COLO668 (cell line): ENCODE measurements around the gene ALKBH4.
"Not testable (repeated sequence)": the region's sequence is repeated elsewhere in the genome, so short reads cannot be mapped to it uniquely, and the experiment has no call there.

Source experiments
- DNase-seq: peaks from one replicate; lab custom pipeline; 2025; ENCODE audit not compliant: unreplicated experiment; lab: John Stamatoyannopoulos, UW

The ALKBH4 gene

DNA sequence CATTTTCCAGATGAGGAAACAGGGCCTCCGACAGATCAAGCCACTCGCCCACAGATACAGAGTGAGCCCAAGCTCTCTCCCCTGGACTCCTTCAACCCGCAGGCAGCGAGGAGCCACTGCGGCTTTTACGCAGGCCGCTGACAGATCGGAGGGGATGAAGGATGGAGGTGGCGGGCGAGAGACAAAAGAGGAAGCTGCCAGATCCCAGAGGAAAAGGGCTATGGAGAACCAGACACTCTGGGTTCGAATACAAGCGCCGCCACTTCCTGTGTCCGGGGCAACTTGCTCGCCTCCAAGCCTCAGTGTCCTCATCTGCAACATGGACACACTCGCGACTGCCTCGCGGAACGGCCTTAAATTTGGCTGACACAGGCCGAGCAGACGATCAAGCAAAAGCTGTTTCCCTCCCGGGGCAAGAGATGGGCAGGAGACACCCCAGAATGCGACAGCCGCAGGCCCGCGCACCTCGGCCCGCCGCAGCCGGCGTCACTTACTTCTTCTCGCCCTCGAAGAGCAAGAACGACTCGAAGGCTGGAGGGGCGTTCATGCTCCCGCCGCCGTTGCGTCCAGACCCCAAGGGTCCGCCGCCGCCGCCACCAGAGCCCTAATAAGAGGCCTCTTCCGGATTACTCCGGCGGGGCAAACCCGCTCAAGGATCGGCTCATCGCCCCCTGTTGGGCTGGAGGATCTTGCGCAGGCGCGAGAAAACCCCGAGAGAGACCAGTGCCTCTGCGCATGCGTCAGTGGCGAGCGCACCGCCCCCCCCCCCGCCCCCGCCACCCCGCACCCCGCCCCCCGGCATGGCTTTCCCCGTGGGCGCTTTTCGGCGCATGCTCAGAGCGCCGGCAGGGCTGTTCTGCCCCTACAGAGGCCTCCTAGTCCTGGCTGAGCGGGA, 13.9 kb upstream of the ALKBH4 start, which contains the start of gene POLR2J:
TSS of gene POLR2J (minus strand) at position 609 of the 895 bp plus-strand sequence. CDS start at position 547, 62 bp downstream.
- DNase-seq, result not testable (repeated sequence)

DNA sequence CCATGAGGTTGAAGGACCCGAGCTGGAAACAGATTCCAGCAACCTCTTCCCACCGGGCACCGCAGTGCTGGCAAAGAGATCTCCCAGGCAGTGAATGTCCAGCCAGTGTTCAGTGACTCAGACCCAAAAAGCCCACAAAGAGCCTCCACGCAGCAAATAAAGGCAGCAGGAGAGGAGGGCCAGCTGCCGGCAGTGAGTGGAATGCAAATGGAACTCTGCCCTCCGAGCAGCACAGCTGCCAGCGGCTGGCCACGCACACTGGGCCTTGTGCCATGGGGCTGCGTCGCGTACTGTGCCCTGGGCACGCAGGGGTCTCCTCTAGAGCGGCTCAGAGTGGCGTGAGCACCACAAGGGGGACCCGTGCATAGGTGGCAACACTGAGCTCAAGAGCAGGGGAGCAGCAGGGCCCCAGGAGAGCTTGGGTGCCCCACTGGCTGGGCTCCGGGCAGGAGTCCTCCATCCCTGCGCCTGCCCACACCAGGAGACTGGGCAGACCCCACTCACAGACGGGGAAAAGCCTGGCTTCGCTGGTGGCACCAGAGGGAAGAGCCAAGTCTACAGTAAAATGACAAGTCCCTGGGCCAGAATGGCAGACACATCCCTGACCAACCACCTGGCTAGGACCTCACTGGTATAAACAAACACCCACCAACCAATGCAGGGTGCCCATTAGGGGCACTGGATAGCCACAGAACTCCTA, 10.2 kb upstream of the ALKBH4 start:
- not testable (repeated sequence) for DNase-seq

DNA sequence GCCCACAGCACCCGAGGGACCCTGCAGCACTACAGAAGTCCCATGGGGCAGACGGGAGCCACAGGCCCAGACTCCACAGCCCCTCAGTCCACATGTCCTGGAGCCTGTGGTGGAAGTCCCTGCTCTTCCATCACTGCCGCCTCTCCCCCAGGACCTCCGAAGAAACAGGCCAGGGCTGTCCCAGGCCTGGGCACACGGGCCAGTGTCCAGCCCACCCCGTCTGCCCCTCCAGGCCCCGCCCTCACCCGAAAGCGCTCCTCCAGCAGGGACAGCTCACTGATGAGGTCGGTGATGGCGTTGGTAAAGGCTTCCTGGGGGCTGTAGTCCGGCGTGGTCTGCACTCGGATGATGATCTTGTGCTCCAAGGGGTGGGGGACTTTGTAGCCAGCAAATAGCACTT, 9.5 kb upstream of the ALKBH4 start:
- DNase-seq, result not testable (repeated sequence)

DNA sequence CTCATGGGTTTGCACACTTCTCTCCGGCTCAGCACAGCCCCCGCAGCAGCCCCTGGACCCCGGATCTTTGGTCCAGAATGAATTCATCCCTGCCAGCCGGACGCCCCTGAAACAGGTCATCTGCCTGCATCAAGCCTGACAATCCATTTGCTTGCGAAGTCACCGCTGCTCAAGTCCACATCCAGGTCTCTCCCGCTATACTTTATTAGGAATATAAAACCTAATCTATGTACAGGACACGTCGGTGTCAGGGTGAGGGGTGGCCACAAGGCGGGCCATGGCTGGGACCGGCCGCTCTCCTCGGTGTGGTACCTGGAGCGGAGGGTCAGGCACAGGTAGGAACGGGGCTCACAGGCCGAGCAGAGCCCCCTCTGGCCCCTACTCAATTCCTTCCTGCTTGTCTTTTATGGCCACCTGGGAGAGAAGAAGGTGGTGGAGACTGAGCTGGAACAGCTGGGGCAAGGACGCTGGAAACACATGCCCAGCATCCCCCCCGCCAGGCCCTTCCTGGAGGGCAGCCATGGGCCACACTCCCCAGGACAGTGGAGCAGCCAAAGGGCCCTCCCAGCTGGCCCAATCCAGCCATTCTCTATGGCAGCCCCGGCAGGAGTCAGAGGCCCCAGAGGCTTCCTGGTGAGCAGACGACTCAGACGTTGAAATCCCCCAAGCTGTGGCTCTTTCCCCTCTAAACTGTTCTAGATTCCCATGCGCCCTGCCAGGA, 8.8 kb upstream of the ALKBH4 start:
- no peak for DNase-seq

DNA sequence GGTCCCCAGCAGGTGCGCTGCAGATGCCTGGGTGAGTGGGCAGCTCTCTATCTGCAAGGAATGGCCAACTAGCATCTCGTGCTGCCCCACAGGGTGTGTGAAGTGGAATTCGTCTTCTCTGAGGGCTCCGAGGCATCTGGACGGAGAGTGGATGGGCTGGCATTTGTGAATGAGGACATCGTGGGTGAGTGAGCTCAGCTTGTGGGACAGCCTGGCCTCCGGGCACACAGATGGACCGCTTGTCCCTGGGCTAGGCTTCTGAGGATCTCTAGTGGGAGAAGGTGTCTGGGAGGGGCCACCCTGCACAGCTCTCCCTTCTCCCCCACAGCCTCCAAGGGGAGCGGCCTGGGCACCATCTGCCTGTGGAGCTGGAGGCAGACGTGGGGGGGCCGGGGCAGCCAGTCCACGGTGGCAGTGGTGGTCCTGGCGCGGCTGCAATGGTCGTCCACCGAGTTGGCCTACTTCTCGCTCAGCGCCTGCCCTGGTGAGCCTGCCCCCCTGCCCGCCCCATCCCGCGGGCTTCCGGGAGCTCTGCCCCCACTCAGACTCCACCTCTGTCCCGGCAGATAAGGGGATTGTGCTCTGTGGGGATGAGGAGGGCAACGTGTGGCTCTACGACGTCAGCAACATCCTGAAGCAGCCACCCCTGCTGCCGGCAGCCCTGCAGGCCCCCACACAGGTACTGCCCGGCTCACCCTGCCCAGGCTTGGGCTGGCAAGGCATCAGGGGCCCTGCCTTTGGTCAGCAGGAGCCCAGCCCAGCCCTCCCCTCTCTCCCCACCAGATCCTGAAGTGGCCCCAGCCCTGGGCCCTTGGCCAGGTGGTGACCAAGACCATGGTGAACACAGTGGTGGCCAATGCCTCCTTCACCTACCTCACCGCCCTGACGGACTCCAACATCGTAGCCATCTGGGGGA, 7.7 kb upstream of the ALKBH4 start:
- DNase-seq, result no peak

DNA sequence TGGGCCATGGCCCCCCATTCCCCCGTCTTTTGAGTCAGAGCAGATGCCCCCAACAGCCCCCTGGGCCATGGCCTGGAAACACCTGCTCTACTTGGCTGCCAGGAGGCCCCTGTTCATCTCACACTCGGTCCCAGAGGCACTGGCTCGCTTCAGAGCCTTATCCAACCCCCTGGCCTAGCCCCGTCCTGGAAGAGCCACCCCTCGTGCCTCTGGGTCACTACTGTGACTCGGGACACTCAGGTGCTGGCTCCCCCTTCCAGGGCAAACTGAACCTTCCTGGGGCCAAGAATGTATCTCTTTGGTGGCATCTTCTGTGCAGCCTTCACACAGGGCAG, 7.1 kb upstream of the ALKBH4 start:
- DNase-seq, result no peak

DNA sequence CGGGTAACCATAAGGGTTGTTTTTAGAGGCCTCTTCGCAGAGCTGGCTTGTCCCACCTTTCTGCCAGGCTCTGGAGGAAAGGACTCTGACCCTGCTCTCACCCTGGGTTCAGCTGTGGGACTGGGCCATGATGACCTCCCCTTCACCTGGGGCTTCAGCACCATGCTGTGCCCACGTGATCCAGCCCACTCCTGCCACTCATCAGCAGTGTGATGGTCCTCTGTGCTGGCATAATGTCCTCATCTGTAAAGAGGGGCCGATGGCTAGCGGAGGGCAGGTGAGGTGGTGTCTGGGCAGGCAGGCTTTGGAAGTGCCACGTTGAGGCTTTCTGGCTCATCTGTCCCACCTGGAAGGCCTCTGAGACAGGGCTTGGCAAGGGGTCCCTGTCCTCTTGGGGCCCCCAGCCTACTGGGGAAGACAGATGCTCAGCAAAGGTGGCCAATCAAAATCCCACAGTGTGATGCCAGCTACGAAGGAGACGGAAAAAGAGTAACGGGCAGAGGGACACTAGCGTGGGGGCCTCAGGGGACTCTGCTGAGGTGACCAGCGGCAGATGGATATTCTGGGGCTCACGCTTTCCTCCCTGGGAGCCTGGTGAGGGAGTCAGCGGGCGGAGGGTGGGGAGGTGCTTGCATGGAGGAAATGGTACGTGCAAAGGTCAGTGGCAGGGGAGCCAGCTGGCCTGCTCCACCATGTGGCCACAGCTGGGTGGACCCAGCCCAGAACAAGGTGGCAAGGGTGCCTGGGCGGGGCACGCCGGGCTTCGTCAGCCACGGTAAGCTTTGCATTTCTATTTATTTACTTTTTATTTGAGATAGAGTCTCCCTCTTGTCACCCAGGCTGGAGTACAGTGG, 5.5 kb upstream of the ALKBH4 start:
- peak; percentile 26 for DNase-seq

DNA sequence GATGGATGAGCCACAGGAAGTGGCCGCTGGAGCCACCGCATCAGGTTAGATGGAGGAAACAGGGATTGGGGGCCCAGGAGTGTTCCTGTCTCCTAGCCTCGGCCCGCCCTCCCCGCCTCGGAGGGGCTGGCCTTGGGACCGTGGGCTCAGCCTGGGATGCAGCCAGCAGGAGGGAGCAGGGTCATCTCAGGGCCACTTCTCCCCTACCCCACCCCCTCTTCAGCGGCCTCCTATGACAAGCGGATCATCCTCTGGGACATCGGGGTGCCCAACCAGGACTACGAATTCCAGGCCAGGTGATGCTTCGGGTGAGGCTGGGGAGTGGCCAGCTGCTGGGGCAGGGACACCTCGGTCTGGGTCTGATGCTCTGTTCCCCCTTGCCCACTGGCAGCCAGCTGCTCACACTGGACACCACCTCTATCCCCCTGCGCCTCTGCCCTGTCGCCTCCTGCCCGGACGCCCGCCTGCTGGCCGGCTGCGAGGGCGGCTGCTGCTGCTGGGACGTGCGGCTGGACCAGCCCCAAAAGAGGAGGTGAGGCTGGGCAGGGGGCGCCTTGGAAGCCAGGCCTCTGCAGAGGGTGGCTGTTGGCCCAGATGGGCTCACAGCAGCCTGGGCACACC, 4.8 kb upstream of the ALKBH4 start:
- DNase-seq, result no peak

DNA sequence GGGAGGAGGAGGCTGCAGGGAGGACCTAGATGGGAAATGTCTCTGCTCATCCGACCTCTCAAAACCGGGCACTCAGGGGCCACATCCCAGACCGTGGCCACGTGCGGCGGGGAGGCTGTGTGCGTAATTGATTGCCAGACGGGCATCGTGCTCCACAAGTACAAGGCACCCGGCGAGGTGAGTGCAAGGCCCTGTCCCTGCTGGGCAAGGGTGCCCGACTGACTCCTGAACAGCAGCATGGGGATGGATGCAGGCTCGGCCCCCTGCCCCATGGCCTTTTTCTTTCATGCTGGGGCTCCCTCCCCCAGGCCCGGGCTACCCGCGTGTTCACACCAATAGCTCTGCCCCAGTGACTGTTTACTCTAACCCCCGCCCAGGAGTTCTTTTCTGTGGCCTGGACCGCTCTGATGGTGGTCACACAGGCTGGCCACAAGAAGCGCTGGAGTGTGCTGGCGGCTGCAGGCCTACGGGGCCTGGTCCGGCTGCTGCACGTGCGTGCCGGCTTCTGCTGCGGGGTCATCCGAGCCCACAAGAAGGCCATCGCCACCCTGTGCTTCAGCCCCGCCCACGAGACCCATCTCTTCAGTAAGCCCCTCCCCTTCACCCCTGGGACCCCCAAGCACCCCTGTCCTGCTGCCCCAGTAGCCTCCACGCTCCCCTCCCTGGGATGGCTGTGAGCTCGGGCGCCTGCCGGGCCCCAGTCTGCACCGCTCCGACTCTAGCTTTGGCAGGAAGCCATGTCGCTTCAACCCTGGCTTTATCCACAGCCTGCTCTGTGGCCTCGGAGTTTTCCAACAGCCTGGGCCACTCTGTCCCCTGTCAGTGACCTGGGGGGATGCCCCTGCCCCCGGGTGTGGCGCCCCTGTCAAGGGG, 4.1 kb upstream of the ALKBH4 start:
- DNase-seq, result no peak

DNA sequence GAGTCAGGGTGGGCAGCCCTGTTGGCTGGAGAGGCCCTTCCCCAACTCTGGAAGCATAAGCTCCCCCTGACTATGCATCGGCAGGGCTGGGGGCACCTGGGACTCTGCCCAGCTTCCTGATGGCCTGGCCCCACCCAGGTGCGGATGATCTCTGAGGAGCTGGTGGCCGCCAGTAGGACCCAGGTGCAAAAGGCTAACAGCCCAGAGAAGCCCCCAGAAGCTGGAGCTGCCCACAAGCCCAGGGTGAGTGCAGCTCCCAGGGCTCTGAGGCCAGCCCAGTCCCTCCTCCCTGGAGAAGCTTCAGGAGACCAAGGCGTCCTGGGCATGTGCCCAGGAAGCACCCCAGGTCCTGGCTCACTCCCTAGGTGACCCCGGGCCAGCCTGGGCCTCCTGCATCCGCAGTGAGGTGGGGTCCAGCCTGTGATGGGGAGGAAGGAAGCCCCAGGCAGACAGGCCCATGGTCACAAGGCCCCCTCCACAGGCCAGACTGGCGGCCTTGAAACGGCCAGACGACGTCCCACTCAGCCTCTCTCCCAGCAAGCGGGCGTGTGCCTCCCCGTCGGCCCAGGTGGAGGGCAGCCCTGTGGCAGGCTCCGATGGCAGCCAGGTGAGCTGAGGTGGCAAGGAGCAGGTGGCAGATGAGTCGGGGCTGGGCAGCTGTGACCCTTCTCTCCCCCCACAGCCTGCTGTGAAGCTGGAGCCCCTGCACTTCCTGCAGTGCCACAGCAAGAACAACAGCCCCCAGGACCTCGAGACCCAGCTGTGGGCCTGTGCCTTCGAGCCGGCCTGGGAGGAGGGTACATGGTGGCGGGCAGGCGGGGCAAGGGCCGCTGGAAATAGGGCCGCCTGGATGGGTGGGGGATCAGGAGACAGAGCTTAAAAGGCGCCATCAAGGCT, 3.2 kb upstream of the ALKBH4 start:
- no peak for DNase-seq

DNA sequence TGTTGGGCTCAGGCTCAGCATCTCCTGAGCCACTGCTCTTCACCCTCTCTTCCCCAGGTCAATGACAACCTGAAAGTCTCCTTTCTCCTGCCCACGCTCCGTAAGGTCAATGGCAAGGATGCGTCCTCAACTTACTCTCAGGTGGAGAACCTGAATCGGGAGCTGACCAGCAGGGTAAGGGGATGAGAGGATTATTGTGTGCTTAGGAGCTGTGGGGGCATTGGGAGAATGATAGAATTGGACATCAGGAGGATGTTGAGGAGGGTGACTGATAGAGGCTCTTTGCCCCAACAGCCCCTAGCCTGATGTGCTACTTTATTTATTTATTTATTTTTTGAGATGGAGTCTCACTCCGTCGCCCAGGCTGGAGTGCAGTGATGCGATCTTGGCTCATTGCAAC, 1.4 kb upstream of the ALKBH4 start:
- no peak for DNase-seq

DNA sequence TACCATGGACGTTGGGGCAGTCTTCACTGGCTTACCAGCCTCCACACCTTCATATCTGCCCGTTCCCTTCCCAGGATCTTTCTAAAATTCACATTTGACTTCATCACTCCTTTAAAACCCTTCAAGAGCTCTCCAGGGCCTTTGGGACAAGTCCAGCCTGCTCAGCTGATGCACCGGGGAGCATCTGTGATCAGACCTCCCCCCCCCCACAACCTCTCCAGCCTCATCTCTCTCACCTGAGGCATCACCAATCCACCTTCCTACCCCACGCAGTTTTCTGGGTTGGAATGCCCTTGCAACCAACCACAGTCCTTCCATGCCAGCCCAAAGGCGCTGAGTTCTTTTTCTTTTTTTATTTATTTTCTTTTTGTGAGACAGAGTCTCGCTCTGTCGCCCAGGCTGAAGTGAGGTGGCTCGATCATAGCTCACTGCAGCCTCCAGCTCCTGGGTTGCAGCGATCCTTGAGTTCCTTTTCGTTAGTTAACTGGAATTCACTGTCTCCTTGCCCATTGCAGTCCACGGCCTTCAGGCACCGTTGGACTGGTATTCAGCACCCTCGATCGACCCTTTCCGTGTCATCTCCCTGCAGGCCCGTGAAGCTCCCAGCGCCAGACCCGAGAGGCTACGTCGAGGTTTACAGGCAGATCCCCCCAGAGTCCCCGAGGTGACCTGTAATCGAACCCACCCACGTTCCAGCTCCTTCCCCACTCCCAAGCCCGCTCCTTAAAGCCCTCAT, 654 bp downstream of the ALKBH4 start:
- no peak for DNase-seq

DNA sequence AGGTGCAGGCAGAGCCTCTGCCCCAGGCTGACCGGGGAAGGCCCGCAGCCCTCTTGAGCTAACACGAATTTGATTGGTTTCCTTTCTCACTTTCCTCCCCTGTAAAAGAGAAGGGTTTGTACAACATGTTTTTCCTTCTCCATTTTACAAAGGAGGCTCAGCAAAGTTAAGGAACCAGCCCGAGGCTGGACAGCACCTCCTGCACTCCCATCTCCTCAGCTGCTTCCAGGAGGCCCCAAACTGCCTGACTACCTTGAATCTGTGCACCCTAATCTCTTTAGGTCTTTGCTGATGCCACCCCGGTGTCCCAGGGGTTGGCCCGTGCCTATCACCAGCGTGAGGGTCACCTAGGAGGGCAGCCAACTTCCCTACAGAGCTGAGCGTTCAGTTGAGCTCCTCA, 4.2 kb downstream of the ALKBH4 start:
- DNase-seq, result no peak

DNA sequence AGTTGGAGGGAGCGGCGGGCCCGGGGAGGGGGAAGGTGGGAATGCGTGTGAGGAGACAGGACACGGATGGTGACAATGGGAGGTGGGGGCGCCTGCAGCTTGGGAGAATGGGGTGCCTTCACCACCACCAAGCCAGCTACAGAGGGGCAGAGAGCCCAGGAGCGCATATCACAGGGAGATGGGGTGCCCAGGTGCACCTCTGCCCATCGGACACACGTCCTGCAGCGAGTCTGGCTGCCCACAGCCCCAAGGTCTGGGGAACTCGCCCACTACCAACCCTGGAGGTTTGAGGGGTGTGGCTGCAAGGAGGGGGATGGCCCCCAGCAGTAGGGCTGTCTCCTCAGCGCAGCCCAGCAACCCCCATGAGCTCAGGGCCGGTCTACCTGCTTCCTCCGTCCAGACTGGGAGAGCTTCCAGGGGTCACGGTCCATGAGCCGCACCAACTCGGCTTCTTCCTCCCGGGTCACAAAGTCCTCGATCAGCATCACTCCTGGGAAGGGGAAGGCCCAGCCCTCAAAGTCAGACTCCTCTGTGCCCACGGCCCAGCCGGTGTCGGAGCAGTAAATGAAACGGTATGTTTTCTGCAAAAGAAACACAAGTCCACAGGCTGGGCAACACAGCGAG, 5.3 kb downstream of the ALKBH4 start:
- no peak for DNase-seq

DNA sequence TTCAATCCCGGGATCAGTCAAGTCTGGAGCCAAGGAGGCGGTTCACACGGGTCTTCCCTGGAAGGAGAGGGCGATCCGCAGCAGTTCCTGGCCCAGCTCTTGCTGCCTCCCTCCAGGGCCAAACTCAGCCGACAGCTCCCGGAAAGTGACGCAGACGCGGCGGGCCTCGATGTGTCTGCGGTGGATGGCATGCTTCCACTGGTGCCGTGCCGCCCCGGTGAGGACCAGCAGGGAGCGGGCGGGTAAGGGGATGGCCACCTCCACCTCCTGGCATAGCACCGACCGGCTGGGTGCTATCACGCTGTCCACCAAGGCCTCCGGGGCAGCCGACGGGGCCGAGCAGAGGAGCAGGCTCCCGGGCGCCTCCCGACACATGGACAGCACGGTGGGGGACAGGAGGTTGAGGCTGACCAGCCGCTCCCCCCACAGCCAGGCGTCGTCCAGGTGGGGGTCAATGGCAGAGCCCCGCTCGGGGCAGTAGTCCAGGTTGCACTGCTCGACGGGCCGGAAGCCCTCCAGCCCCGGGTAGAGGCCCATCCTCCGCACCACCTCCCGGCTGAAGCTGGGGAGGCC, 7.2 kb downstream of the ALKBH4 start:
- no peak for DNase-seq

DNA sequence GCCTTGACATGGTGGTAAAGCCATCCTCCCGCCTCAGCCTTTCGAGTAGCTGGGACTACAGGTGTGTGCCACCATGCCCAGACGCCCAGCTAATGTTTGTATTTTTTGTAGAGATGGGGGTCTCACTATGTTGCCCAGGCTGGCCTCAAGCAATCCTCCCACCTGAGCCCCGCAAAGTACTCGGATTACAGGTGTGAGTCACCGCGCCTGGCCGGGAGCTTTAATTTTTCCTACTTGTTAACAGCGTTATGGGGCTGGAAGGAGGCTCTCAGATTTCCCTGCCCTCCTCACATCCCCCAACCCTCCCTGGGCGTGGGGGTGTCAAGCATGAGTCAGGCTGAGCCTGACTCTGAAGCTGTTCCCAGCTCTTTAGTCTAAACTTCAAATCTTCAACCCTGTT, 8.3 kb downstream of the ALKBH4 start:
- DNase-seq, result no peak
